HG03354 (cell line): ENCODE data around the gene MC5R.
"Not testable (repeated sequence)": the region's sequence is repeated elsewhere in the genome, so short reads cannot be mapped to it uniquely, and the experiment has no call there.

Experiments
- ATAC-seq: cut with Tn5 transposase; IDR thresholded peaks from one replicate; pipeline ENCODE4 v1.9.1; 2021; ENCODE audit warnings: mild to moderate bottlenecking; ENCODE audit not compliant: unreplicated experiment, poor library complexity, severe bottlenecking

MC5R gene

DNA sequence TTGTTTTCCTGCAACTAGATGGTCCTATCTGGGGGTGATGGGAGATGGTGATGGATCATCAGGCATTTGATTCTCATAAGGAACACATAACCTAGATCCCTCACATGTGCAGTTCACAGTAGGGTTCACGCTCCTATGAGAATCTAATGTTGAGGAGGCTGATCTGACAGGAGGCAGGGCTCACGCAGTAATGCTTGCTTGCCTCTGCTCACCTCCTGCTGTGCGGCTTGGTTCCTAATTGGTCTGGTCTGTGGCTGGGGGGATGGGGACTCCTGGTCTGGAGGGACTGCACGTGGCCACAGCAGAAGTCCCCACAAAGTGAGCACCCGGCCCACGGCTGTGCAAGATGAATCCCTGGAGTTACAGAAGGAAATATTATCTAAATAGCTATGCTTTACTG lies 11.3 kb downstream of the MC5R start:
- no peak for ATAC-seq

DNA sequence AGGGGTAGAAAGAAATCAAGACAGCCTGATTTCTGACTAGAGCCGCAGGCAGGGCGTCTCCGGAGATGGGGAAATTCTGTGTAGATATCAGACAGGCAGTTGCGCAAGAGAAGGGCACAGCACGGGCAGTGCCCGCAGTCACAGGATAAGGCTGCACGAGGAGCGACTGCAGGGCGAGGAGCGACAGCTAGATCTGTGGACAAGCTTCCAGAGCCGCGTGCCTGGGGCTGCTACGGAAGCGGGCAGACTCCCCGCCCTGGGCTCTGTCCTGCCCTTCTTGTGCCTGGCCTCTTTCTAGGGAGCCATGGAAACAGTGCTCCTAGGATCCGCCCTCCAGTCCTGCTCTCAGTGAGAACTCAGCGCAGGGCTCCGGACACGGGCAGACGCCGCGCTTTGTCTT lies 12.6 kb downstream of the MC5R start:
- ATAC-seq: no peak

DNA sequence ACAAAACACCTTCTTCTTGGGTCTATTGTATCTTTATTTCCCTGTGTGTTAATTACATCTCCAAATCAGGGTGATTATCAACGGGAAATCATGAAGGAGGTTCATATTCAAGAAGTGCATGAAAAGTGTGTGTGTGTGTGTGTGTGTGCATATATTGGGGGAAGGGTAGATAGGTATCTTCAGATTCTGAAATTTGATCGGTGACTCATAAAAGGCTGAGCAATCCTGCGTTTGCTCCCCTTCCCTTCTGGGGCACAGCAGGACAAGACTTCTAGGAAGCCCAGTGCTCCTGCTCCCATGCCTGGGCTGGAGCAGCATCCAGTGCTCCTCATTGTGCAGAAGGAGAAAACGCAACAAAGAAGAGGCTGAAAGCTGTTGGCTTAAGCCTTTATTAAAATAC lies 25.8 kb downstream of the MC5R start:
- ATAC-seq: no peak

DNA sequence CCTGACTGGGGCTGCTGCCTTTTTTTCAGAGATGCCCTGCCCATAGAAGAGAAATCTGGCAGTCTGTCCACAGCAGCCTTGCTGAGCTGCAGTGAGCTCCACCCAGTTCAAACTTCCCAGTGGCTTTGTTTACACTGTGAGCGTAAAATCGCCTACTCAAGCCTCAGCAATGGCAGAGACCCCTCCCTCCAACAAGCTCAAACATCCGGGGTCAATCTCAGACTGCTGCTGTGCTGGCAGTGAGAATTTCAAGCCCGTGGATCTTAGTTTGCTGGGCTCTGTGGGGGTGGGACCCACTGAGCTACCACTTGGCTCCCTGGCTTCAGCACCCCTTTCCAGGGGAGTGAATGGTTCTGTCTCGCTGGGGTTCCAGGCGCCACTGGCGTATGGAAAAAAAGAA lies 38.9 kb downstream of the MC5R start:
- ATAC-seq: not testable (repeated sequence)

DNA sequence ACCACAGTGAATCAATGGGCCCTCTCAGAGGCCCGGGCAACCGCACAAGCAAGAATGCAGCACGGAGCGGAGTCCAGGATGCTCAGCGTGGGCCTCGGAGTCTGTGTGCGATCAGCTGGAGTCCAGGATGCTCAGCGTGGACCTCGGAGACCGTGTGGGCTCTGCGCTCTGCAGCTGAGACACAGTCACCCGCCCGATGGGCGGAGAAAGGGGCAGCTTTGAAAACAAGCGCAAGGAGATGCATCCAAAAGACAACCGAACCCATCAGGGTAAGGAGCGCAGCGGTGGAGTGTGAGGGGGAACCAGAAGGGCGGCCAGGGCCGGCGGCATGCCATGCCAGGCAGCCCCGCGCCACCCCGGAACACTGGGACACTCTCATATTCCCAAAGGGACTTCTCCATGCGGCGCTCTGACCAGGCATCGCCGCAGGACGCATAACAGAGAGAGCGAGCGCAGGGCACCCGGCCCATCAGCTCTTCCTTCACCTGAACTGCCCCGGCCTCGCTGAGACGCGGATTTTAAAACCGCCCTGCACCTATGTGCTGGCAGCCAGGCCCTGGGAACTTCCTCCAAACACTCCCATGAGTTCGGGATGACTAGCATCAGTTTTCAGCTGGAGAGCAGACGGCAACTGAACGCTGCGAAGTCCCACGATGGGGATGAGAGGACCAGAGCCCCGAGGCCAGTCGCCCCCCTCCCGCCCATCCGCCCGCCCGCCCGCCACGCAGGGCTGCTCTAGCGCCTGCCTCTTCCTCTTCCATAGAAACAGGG lies 44.7 kb downstream of the MC5R start:
- no peak for ATAC-seq

DNA sequence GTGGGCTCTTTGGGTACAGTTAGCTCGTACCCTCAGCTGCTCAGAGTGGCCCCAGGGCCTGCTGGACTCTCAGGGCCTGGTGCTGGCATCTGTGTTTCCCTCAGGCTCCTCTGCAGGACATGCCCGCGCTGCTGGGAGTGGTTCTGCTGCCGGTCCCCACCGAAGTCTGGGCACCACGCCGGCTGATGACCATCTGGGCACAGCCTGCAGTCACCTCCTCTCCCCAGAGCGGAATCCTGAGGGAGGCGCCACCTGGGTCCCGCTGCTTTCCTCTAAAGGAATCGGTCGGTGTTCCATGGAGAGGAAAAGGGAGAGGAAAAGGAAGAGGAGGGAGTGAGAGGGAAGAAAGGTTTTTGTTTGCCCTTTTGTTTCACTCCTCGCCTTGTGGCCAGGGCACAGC lies 47.8 kb downstream of the MC5R start:
- ATAC-seq: no peak

DNA sequence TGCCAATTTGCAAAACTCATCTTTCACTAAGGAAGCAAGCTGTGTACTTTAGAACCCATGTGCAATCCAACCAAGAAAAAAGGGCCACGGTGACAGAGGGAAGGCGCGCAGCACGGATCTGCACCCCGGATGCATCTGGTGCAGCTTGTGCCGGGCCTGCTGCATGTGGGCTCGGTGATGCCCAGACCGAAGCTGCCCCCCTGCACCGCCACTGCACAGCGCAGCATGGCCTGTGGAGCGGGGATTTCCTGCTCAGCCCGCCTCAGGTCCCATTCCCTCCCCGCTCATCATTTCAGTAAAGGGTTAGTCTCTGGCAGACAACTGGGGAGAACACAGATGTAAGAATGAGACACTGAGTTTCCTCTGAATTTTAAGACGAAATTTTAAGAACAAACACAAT lies 48.4 kb downstream of the MC5R start:
- ATAC-seq: no peak

DNA sequence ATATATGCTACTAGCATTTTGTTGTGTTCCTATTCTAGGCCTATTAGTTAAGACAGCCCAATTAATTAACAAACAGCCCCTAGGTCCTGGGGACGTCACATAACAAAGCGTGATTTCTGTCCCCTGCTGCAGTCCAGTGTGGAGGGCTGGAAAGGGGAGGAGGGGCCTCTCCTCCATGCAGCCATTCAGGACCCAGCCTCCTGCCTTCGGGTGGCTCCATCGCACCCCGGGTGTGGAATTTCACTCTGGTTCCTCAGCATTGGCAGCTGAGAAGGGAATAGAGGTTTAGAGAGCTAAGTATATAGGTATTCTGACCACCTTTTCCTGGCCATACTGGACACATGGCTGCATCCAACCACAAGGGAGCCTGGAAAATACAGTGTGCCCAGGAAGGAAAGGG lies 49.0 kb downstream of the MC5R start:
- ATAC-seq: no peak

DNA sequence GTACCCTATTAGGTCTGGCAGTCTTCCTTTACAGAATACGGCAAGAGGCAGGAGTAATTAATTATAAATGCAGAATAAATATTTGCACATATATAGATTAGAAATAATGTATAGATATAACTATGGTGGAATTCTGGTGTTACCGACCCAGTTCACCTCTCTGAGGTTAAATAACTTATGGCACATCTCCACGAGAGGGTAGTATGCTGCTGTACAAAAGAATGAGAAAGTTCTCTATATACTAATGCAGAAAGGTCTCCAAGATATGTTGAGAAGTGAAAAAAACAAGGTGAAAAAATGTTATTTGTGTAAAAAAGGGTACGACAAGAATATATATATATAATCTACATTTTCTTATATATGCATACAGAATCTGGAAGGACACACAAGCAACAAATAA lies 50.6 kb downstream of the MC5R start:
- no peak for ATAC-seq
